H9 (cell line): ENCODE data around the gene NBEA. TPM values are rescaled to one million over a fixed set of nuclear protein-coding genes. Genes with fewer than 3 reads are reported as not detected.

Experiments used
- DNase-seq: peaks from one replicate; pipeline ENCODE4 v3.0.0-alpha.2; 2017
- H2AFZ ChIP-seq: one replicate; pipeline ENCODE4 v1.6.1; 2013; ENCODE audit warnings: mild to moderate bottlenecking, low read length, control low read depth, moderate library complexity
- H2AK5ac ChIP-seq: 2 replicates; pipeline ENCODE4 v1.6.1; 2013; ENCODE audit warnings: low read length, control low read depth, mixed read lengths; ENCODE audit not compliant: insufficient read length
- H2BK120ac ChIP-seq: one replicate; pipeline ENCODE4 v1.6.1; 2013; ENCODE audit warnings: low read depth, mild to moderate bottlenecking, low read length, control low read depth, inconsistent platforms; ENCODE audit not compliant: poor library complexity, severe bottlenecking
- H2BK12ac ChIP-seq: 2 replicates; pipeline ENCODE4 v1.6.1; 2013; ENCODE audit warnings: low read length, control low read depth, mixed read lengths, low read depth; ENCODE audit not compliant: insufficient read length
- H2BK15ac ChIP-seq: 2 replicates; pipeline ENCODE4 v1.6.1; 2013; ENCODE audit warnings: low read depth, low read length, control low read depth
- H2BK20ac ChIP-seq: one replicate; pipeline ENCODE4 v1.6.1; 2013; ENCODE audit warnings: low read depth, mild to moderate bottlenecking, low read length, control low read depth, inconsistent platforms; ENCODE audit not compliant: poor library complexity, severe bottlenecking
- H2BK5ac ChIP-seq: 2 replicates; pipeline ENCODE4 v1.6.1; 2013; ENCODE audit warnings: low read length, control low read depth, mixed read lengths; ENCODE audit not compliant: insufficient read length
- H3K14ac ChIP-seq: 2 replicates; pipeline ENCODE4 v1.6.1; 2013; ENCODE audit warnings: low read length, control low read depth; ENCODE audit not compliant: insufficient read depth
- H3K18ac ChIP-seq: 2 replicates; pipeline ENCODE4 v1.6.1; 2013; ENCODE audit warnings: low read depth, mild to moderate bottlenecking, mixed read lengths, low read length, control low read depth; ENCODE audit not compliant: insufficient read length
- H3K23ac ChIP-seq: 2 replicates; pipeline ENCODE4 v1.6.1; 2013; ENCODE audit warnings: low read length, control low read depth, mixed read lengths, low read depth; ENCODE audit not compliant: insufficient read length
- H3K23me2 ChIP-seq: 2 replicates; pipeline ENCODE4 v1.6.1; 2013; ENCODE audit warnings: low read depth, mild to moderate bottlenecking, mixed read lengths, low read length, control low read depth; ENCODE audit not compliant: insufficient read length, poor library complexity, severe bottlenecking
- H3K27ac ChIP-seq: 2 replicates; pipeline ENCODE4 v1.5.1; 2013; ENCODE audit warnings: low read length, control low read depth, mixed read lengths, low read depth; ENCODE audit not compliant: insufficient read length
- H3K27me3 ChIP-seq: 2 replicates; pipeline ENCODE4 v1.6.1; 2013; ENCODE audit warnings: low read length, control low read depth, inconsistent platforms; ENCODE audit not compliant: insufficient read depth
- H3K4ac ChIP-seq: 2 replicates; pipeline ENCODE4 v1.6.1; 2013; ENCODE audit warnings: low read depth, mild to moderate bottlenecking, control low read depth, inconsistent platforms, low read length, moderate library complexity
- H3K4me1 ChIP-seq: 2 replicates; pipeline ENCODE4 v1.6.1; 2013; ENCODE audit warnings: low read length, control low read depth, inconsistent platforms; ENCODE audit not compliant: insufficient read depth
- H3K4me2 ChIP-seq: 2 replicates; pipeline ENCODE4 v1.6.1; 2013; ENCODE audit warnings: low read length, control low read depth, mixed read lengths; ENCODE audit not compliant: insufficient read length, insufficient read depth
- H3K56ac ChIP-seq: 2 replicates; pipeline ENCODE4 v1.6.1; 2013; ENCODE audit warnings: low read depth, mild to moderate bottlenecking, mixed read lengths, low read length, control low read depth; ENCODE audit not compliant: insufficient read length
- H3K79me1 ChIP-seq: 2 replicates; pipeline ENCODE4 v1.6.1; 2013; ENCODE audit warnings: low read depth, mild to moderate bottlenecking, moderate library complexity, low read length, control low read depth, inconsistent platforms; ENCODE audit not compliant: insufficient read depth, poor library complexity, severe bottlenecking
- H3K79me2 ChIP-seq: 2 replicates; pipeline ENCODE4 v1.6.1; 2013; ENCODE audit warnings: low read length, control low read depth, inconsistent platforms; ENCODE audit not compliant: insufficient read depth
- H3K9ac ChIP-seq: 2 replicates; pipeline ENCODE4 v1.6.1; 2013; ENCODE audit warnings: low read length, control low read depth, mixed read lengths; ENCODE audit not compliant: insufficient read length; ENCODE audit errors: extremely low read depth
- H3K9me3 ChIP-seq: one replicate; pipeline ENCODE4 v1.6.1; 2013; ENCODE audit warnings: low read depth, low read length, inconsistent platforms; ENCODE audit not compliant: control insufficient read depth
- H3T11ph ChIP-seq: one replicate; pipeline ENCODE4 v1.6.1; 2013; ENCODE audit warnings: mild to moderate bottlenecking, low read length, control low read depth, inconsistent platforms
- H4K20me1 ChIP-seq: one replicate; pipeline ENCODE4 v1.6.1; 2013; ENCODE audit not compliant: control insufficient read depth, insufficient read length, insufficient read depth
- H4K5ac ChIP-seq: 2 replicates; pipeline ENCODE4 v1.6.1; 2013; ENCODE audit warnings: low read depth, mild to moderate bottlenecking, mixed read lengths, low read length, control low read depth; ENCODE audit not compliant: insufficient read length
- H4K8ac ChIP-seq: replicated peaks from 2 replicates; pipeline ENCODE4 v1.6.1; 2013; ENCODE audit warnings: low read length, control low read depth, mixed read lengths, low read depth; ENCODE audit not compliant: insufficient read length
- H4K91ac ChIP-seq: 2 replicates; pipeline ENCODE4 v1.6.1; 2013; ENCODE audit warnings: low read depth, mild to moderate bottlenecking, moderate library complexity, mixed read lengths, low read length, control low read depth; ENCODE audit not compliant: insufficient read length
- H3K27ac Mint-ChIP-seq, 3 experiments: 2 replicates in 2 of 3; 3 replicates in 1 of 3; pipeline ENCODE4 v1.8.0; 2020 to 2021; ENCODE audit warnings: mixed read lengths in 3 of 3, mild to moderate bottlenecking in 1 of 3, moderate library complexity in 1 of 3
- H3K27me3 Mint-ChIP-seq: 2 replicates; pipeline ENCODE4 v1.8.0; 2021; ENCODE audit warnings: low read depth, mild to moderate bottlenecking, moderate library complexity, mixed read lengths
- H3K36me3 Mint-ChIP-seq, 3 experiments: 2 replicates in 2 of 3; 3 replicates in 1 of 3; pipeline ENCODE4 v1.8.0; 2020 to 2021; ENCODE audit warnings: low read depth in 3 of 3, mixed read lengths in 3 of 3; ENCODE audit not compliant: insufficient read depth in 1 of 3
- H3K4me1 Mint-ChIP-seq, 2 experiments: 2 replicates each; pipeline ENCODE4 v1.8.0; 2020; ENCODE audit warnings: mixed read lengths in 2 of 2
- H3K4me3 Mint-ChIP-seq, 2 experiments: 2 replicates in 1 of 2; 3 replicates in 1 of 2; pipeline ENCODE4 v1.8.0; 2020 to 2021; ENCODE audit warnings: mild to moderate bottlenecking in 2 of 2, mixed read lengths in 2 of 2, moderate library complexity in 1 of 2
- H3K9me3 Mint-ChIP-seq, 2 experiments: 2 replicates in 1 of 2; 3 replicates in 1 of 2; pipeline ENCODE4 v1.8.0; 2020; ENCODE audit warnings: mild to moderate bottlenecking in 2 of 2, mixed read lengths in 2 of 2, moderate library complexity in 1 of 2
- CTCF ChIP-seq: fragments of 200-600 bp; sonication (generic); conservative IDR thresholded peaks from 3 replicates; pipeline ENCODE4 v1.8.0; 2021; ENCODE audit warnings: antibody characterized with exemption, mild to moderate bottlenecking
- WGBS: extraction: QIAGEN DNeasy Blood & Tissue Kit; methylation state at CpG from one replicate; pipeline ENCODE4 v1.1.7; 2013; ENCODE audit warnings: missing lambda C conversion rate, low lambda C conversion rate, mixed read lengths; ENCODE audit not compliant: insufficient read length; ENCODE audit errors: extremely low coverage; 5-methylcytosine and 5-hydroxymethylcytosine counted together
- total RNA-seq: library from RNA; stranded (reverse); gene quantifications from 2 replicates; pipeline ENCODE4 v1.2.1, GENCODE V29; 2021

The NBEA gene
- total RNA-seq, 1 experiment from 2014 or later = 17.3 TPM

GRCh38 chr13:35597451-35597850, 655.4 kb downstream of the NBEA start:
- Histone ChIP-seq H3K4me1 (no peaks in the 10 kb centered on the region), H3K9ac (no peak overlapping the region), H2BK20ac (no peak overlapping the region), H3K27me3 (no peaks in the 10 kb centered on the region), H3K14ac (no peak overlapping the region), H3T11ph (no peak overlapping the region), H2AFZ (no peak overlapping the region), H3K23ac (no peak overlapping the region), H3K4me2 (no peak overlapping the region), H4K20me1 (no peaks in the 10 kb centered on the region), H2BK15ac (no peak overlapping the region), H3K23me2 (no peaks in the 10 kb centered on the region), H2BK12ac (no peak overlapping the region), H3K4ac (no peak overlapping the region), H3K56ac (no peak overlapping the region), H3K27ac (no peak overlapping the region), H2BK120ac (no peak overlapping the region), H3K79me2 (no peaks in the 10 kb centered on the region), H2AK5ac (no peak overlapping the region), H4K8ac (no peak overlapping the region), H4K5ac (no peak overlapping the region), H3K79me1 (no peaks in the 10 kb centered on the region), H4K91ac (no peak overlapping the region), H2BK5ac (no peak overlapping the region), H3K9me3 (no peaks in the 10 kb centered on the region), H3K18ac (no peak overlapping the region)
- H3K27me3 Mint-ChIP-seq = no peaks in the 10 kb centered on the region
- H3K4me1 Mint-ChIP-seq = peaks cover 20% of the 10 kb centered on the region in 2 experiments
- H3K27ac Mint-ChIP-seq = peak overlapping the region in 1 of 3 experiments; percentile 5; a peak in 1 of 7 replicates
- H3K36me3 Mint-ChIP-seq = no peaks in the 10 kb centered on the region
- no peak overlapping the region for H3K4me3 Mint-ChIP-seq
- DNase-seq = no peak
- TF ChIP-seq CTCF = no peak
- no CpG with 5 or more reads among the region's 3 CpGs for WGBS
- H3K9me3 Mint-ChIP-seq = no peaks in the 10 kb centered on the region
